Measurements from ENCODE around the gene RPL10L. TPM values are rescaled to one million over a fixed set of nuclear protein-coding genes. Genes with fewer than 3 reads are reported as not detected.

The RPL10L gene
- total RNA-seq, 2 donors from 2014 or later, result not detected

DNA sequence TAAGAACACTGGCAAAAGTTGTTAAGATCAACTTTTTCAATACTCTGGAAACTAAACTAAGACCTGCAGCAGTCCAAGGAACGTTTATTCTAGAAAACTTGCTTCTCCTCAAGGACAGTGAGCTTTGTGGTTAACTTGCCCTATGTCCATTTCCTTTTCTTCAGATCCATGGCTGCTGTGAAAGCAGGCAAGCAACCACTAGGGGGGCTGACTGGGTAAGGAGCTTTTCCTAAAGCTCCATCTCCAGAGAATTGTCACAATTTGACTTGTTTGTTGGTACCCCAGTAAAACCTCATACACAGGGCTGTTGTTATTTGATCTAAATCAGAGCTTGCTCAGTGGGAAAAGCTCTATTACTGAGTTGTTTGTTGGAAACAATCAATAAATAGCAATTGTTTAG is 10.1 kb upstream of the RPL10L start:
- Histone ChIP-seq H3K36me3 (replicated peaks in 1 of 2; ENCODE audit: insufficient read depth in 1 of 2, low read depth in 2 of 2) (no peaks in the 10 kb centered on the region), H3K4me1 (no peaks in the 10 kb centered on the region), H3K27me3 (no peaks in the 10 kb centered on the region), H3K4me3 (no peak overlapping the region), H3K27ac (no peak overlapping the region), H3K9me3 (peaks cover 0 to 5% (median 0%) of the 10 kb centered on the region in 3 donors)
- no peak for TF ChIP-seq POLR2A (IDR thresholded peaks at IDR 0.05)
- TF ChIP-seq, protein P1, sequence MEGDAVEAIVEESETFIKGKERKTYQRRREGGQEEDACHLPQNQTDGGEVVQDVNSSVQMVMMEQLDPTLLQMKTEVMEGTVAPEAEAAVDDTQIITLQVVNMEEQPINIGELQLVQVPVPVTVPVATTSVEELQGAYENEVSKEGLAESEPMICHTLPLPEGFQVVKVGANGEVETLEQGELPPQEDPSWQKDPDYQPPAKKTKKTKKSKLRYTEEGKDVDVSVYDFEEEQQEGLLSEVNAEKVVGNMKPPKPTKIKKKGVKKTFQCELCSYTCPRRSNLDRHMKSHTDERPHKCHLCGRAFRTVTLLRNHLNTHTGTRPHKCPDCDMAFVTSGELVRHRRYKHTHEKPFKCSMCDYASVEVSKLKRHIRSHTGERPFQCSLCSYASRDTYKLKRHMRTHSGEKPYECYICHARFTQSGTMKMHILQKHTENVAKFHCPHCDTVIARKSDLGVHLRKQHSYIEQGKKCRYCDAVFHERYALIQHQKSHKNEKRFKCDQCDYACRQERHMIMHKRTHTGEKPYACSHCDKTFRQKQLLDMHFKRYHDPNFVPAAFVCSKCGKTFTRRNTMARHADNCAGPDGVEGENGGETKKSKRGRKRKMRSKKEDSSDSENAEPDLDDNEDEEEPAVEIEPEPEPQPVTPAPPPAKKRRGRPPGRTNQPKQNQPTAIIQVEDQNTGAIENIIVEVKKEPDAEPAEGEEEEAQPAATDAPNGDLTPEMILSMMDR (IDR thresholded peaks at IDR 0.05), result no peak
- ATAC-seq (no peak), DNase-seq (no peak)
- intact Hi-C loops (cut with DNase I), result no loop called here
- WGBS, 2 donors, result 0 to 14% methylated on average over 1 of the region's 1 CpG

DNA sequence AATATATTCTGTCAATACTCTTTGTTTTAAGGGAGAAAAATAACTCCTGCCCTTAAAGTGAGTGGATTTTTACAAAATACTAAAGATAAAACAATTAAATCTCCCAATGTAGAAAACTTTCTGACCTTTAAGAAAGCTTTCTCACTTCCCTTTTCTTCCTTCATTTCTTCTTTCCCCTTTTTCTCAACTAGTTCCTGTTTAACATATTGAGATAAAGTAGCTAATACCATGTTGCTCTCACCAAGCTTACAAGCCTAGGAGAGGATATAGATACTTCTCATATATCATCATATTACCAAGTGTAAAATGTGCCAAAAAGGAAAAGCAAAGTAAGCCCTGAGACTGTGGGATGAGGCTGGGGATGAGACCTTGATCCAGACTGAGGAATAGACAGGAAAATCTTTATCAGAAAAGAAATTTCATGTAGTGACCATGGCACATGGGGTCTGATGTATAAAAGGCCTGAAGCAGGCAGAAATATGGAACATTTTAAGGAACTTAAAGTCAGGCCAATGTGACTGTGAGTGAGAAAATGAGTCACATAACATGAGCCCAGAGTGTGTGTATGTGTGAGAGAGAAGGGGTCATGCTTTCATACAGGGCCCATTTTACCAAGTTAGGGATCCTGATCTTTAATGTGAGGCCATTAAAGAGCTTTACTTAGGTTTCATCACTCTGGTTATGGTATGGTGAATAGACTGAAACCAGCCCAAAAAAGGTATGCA is 1.6 kb upstream of the RPL10L start:
- TF ChIP-seq, protein P1 (IDR thresholded peaks at IDR 0.05), result no peak
- no peak for TF ChIP-seq POLR2A (IDR thresholded peaks at IDR 0.05)
- Histone ChIP-seq H3K36me3 (replicated peaks in 1 of 2; ENCODE audit: insufficient read depth in 1 of 2, low read depth in 2 of 2) (no peaks in the 10 kb centered on the region), H3K27me3 (no peaks in the 10 kb centered on the region), H3K9me3 (no peaks in the 10 kb centered on the region), H3K4me1 (no peaks in the 10 kb centered on the region), H3K4me3 (no peak overlapping the region), H3K27ac (no peak overlapping the region)
- ATAC-seq, result no peak
- intact Hi-C loops (cut with DNase I), result no loop called here
- DNase-seq, result no peak

DNA sequence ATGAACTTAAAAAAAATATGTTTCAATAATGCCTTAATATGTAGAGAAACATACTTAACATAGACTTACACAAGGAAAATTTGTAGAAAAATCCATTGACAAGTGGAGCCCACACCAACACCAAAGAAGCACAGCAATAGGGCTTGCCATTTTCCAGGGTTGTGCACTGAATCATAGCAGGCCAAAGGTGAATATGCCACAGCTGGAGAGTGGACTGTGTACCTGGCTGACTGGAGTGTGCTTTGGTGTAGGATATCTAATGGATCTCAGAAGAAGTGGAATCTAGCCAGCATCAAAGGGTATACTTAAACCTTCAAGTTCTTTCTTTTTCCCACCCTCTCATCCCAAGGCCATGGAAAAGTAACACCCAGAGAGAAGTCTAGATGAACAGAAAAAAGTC is 4.8 kb downstream of the RPL10L start:
- no peaks in the 10 kb centered on the region for H3K9me3 ChIP-seq
- H3K4me3 ChIP-seq, result no peak overlapping the region
- ATAC-seq, result no peak
- H3K36me3 ChIP-seq (replicated peaks in 1 of 2; ENCODE audit: insufficient read depth in 1 of 2, low read depth in 2 of 2), result no peaks in the 10 kb centered on the region
- no peak overlapping the region for H3K27ac ChIP-seq
- TF ChIP-seq, protein P1 (IDR thresholded peaks at IDR 0.05), result no peak
- no peak for TF ChIP-seq POLR2A (IDR thresholded peaks at IDR 0.05)
- H3K4me1 ChIP-seq, result no peaks in the 10 kb centered on the region
- intact Hi-C loops (cut with DNase I), result no loop called here
- no peak for DNase-seq
- H3K27me3 ChIP-seq, result no peaks in the 10 kb centered on the region

DNA sequence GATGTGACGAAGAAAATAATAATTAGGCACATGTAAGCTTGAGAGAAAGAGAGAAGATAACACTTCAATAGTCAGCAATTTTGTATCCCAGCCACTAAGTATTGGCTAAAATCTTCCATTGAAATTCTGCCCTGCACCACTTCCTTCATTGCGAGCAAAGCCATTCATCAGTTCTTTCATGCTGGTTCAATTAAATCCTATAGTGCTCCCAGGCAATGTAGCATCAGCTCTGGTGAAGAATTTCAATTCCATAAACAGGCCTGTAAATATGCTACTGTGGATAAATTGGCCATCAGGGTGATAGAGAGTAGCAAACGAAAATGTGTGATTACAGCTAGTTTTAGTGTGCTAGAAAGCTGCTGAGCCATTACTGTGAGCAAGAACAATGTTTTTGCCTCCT is 24.7 kb downstream of the RPL10L start:
- no peak for DNase-seq
- TF ChIP-seq, protein P1 (IDR thresholded peaks at IDR 0.05), result no peak
- no peak for TF ChIP-seq POLR2A (IDR thresholded peaks at IDR 0.05)
- Histone ChIP-seq H3K4me1 (no peaks in the 10 kb centered on the region), H3K27ac (no peak overlapping the region), H3K4me3 (no peak overlapping the region), H3K36me3 (replicated peaks in 1 of 2; ENCODE audit: insufficient read depth in 1 of 2, low read depth in 2 of 2) (no peaks in the 10 kb centered on the region), H3K27me3 (no peaks in the 10 kb centered on the region), H3K9me3 (no peaks in the 10 kb centered on the region)
- 52 to 57% methylated on average over 3 of the region's 3 CpGs for WGBS, 2 donors
- ATAC-seq, result no peak
- intact Hi-C loops (cut with DNase I), result no loop called here
